ENCODE results near the gene CDC42BPB.

CDC42BPB gene

DNA sequence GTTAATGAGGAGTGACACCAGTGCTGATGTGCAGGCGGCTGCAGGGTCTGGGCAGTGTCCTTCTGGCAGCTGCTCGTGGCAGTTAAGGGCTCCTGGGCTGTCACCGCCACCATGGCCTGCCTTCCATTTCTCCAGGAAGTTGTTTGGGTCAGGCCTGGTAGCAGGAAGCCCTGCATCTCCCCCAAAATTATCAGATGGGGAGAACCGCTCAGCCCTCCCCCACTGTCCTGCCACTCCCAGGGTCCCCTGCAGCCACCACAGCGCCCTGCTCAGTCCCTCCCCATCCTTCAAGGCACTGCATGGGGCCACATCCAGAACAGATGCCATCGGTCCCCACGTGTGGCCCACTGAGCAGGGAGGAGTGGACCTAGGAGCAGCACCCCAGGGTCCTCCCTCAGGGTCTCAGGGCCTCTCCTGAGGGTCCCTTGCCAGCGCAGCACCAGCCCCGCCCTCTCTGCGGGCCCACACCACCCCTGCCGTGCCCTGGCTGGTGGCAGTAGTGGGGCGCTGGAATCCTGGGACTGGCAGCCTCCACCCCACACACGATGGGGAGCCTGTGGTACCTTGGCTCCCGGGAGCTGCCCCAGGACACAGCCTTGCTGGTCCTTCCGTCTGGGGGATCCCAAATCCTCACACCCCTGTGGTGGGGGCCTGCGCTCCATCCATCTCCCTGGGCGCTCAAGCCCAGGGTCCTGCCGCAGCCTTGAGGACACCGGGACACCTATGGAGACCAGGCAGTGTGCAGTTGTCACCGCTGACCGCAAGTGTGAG lies 145.2 kb downstream of the CDC42BPB start:
- Histone ChIP-seq H3K79me2 (no peaks in the 10 kb centered on the region), H3K4me3 (ENCODE audit: low read depth, low read length) (no peak overlapping the region), H3K9ac (no peak overlapping the region), H2AFZ (no peak overlapping the region), H3K36me3 (ENCODE audit: control insufficient read depth, insufficient read depth, low read length) (no peaks in the 10 kb centered on the region), H3K9me3 (ENCODE audit: control insufficient read depth, low read length) (no peaks in the 10 kb centered on the region), H3K27me3 (ENCODE audit: control insufficient read depth, insufficient read depth, low read length) (no peaks in the 10 kb centered on the region), H3K27ac (no peak overlapping the region), H3K4me2 (ENCODE audit: low read length) (no peak overlapping the region), H3K4me1 (no peaks in the 10 kb centered on the region)
- TF ChIP-seq CTCF (IDR thresholded peaks at IDR 0.05), result no peak

DNA sequence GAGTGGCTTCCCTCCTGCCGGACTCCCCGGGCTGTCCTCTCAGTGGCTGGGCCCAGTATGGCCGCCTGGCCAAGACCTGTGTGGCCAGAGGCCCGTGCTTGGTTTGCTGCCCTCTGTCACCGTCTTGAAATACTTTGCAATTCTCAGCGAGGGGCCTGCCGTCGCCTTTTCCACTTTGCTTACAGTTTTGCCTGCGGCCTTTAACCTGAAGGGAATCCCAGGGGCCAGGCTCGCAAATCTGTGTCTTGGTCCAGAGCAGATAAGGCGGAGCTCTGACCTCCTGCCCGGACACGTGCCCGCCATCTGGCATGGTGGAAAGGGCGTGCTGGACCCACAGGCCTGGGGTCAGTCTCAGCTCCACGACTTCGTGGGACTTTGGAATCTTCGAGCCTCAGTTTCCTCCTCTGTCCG lies 145.8 kb downstream of the CDC42BPB start:
- H3K4me1 ChIP-seq, result no peaks in the 10 kb centered on the region
- no peak for TF ChIP-seq CTCF (IDR thresholded peaks at IDR 0.05)
- H3K79me2 ChIP-seq, result no peaks in the 10 kb centered on the region
- H3K27ac ChIP-seq, result no peak overlapping the region
- no peaks in the 10 kb centered on the region for H3K9me3 ChIP-seq (ENCODE audit: control insufficient read depth, low read length)
- no peak overlapping the region for H3K9ac ChIP-seq
- no peaks in the 10 kb centered on the region for H3K36me3 ChIP-seq (ENCODE audit: control insufficient read depth, insufficient read depth, low read length)
- no peak overlapping the region for H2AFZ ChIP-seq
- no peak overlapping the region for H3K4me2 ChIP-seq (ENCODE audit: low read length)
- no peaks in the 10 kb centered on the region for H3K27me3 ChIP-seq (ENCODE audit: control insufficient read depth, insufficient read depth, low read length)
- H3K4me3 ChIP-seq (ENCODE audit: low read depth, low read length), result no peak overlapping the region

- Histone ChIP-seq H3K4me3 (ENCODE audit: low read depth, low read length) (no peak overlapping the region), H2AFZ (no peak overlapping the region), H3K4me2 (ENCODE audit: low read length) (no peak overlapping the region), H3K9me3 (ENCODE audit: control insufficient read depth, low read length) (no peaks in the 10 kb centered on the region), H3K9ac (no peak overlapping the region), H3K79me2 (no peaks in the 10 kb centered on the region), H3K27me3 (ENCODE audit: control insufficient read depth, insufficient read depth, low read length) (no peaks in the 10 kb centered on the region), H3K27ac (no peak overlapping the region), H3K36me3 (ENCODE audit: control insufficient read depth, insufficient read depth, low read length) (no peaks in the 10 kb centered on the region), H3K4me1 (no peaks in the 10 kb centered on the region)
- no peak for TF ChIP-seq CTCF (IDR thresholded peaks at IDR 0.05)
Measured at GRCh38 chr14:102910442-102910841, 146.9 kb downstream of the CDC42BPB start.

GRCh38 chr14:102909911-102910310 lies 147.4 kb downstream of the CDC42BPB start:
- H3K27ac ChIP-seq, result no peak overlapping the region
- no peak overlapping the region for H2AFZ ChIP-seq
- no peaks in the 10 kb centered on the region for H3K9me3 ChIP-seq (ENCODE audit: control insufficient read depth, low read length)
- no peak overlapping the region for H3K9ac ChIP-seq
- H3K4me3 ChIP-seq (ENCODE audit: low read depth, low read length), result no peak overlapping the region
- no peaks in the 10 kb centered on the region for H3K27me3 ChIP-seq (ENCODE audit: control insufficient read depth, insufficient read depth, low read length)
- no peaks in the 10 kb centered on the region for H3K79me2 ChIP-seq
- no peak overlapping the region for H3K4me2 ChIP-seq (ENCODE audit: low read length)
- H3K36me3 ChIP-seq (ENCODE audit: control insufficient read depth, insufficient read depth, low read length), result no peaks in the 10 kb centered on the region
- no peaks in the 10 kb centered on the region for H3K4me1 ChIP-seq
- no peak for TF ChIP-seq CTCF (IDR thresholded peaks at IDR 0.05)

- Histone ChIP-seq H3K27ac (no peak overlapping the region), H3K79me2 (no peaks in the 10 kb centered on the region), H3K4me2 (ENCODE audit: low read length) (no peak overlapping the region), H3K4me1 (no peaks in the 10 kb centered on the region), H3K4me3 (ENCODE audit: low read depth, low read length) (no peak overlapping the region), H3K27me3 (ENCODE audit: control insufficient read depth, insufficient read depth, low read length) (no peaks in the 10 kb centered on the region), H2AFZ (no peak overlapping the region), H3K36me3 (ENCODE audit: control insufficient read depth, insufficient read depth, low read length) (no peaks in the 10 kb centered on the region), H3K9ac (no peak overlapping the region), H3K9me3 (ENCODE audit: control insufficient read depth, low read length) (no peaks in the 10 kb centered on the region)
- TF ChIP-seq CTCF (IDR thresholded peaks at IDR 0.05), result no peak
Measured at GRCh38 chr14:102909462-102909861, 147.9 kb downstream of the CDC42BPB start.

All from parathyroid adenoma (tissue), 2 donors.